H9 (cell line): ENCODE data around the gene CIT. TPM values are rescaled to one million over a fixed set of nuclear protein-coding genes. Genes with fewer than 3 reads are reported as not detected.

Source experiments
- DNase-seq: peaks from one replicate; pipeline ENCODE4 v3.0.0-alpha.2; 2017
- H2AFZ ChIP-seq: one replicate; pipeline ENCODE4 v1.6.1; 2013; ENCODE audit warnings: mild to moderate bottlenecking, low read length, control low read depth, moderate library complexity
- H2AK5ac ChIP-seq: 2 replicates; pipeline ENCODE4 v1.6.1; 2013; ENCODE audit warnings: low read length, control low read depth, mixed read lengths; ENCODE audit not compliant: insufficient read length
- H2BK120ac ChIP-seq: one replicate; pipeline ENCODE4 v1.6.1; 2013; ENCODE audit warnings: low read depth, mild to moderate bottlenecking, low read length, control low read depth, inconsistent platforms; ENCODE audit not compliant: poor library complexity, severe bottlenecking
- H2BK12ac ChIP-seq: 2 replicates; pipeline ENCODE4 v1.6.1; 2013; ENCODE audit warnings: low read length, control low read depth, mixed read lengths, low read depth; ENCODE audit not compliant: insufficient read length
- H2BK15ac ChIP-seq: 2 replicates; pipeline ENCODE4 v1.6.1; 2013; ENCODE audit warnings: low read depth, low read length, control low read depth
- H2BK20ac ChIP-seq: one replicate; pipeline ENCODE4 v1.6.1; 2013; ENCODE audit warnings: low read depth, mild to moderate bottlenecking, low read length, control low read depth, inconsistent platforms; ENCODE audit not compliant: poor library complexity, severe bottlenecking
- H2BK5ac ChIP-seq: 2 replicates; pipeline ENCODE4 v1.6.1; 2013; ENCODE audit warnings: low read length, control low read depth, mixed read lengths; ENCODE audit not compliant: insufficient read length
- H3K14ac ChIP-seq: 2 replicates; pipeline ENCODE4 v1.6.1; 2013; ENCODE audit warnings: low read length, control low read depth; ENCODE audit not compliant: insufficient read depth
- H3K18ac ChIP-seq: 2 replicates; pipeline ENCODE4 v1.6.1; 2013; ENCODE audit warnings: low read depth, mild to moderate bottlenecking, mixed read lengths, low read length, control low read depth; ENCODE audit not compliant: insufficient read length
- H3K23ac ChIP-seq: 2 replicates; pipeline ENCODE4 v1.6.1; 2013; ENCODE audit warnings: low read length, control low read depth, mixed read lengths, low read depth; ENCODE audit not compliant: insufficient read length
- H3K23me2 ChIP-seq: 2 replicates; pipeline ENCODE4 v1.6.1; 2013; ENCODE audit warnings: low read depth, mild to moderate bottlenecking, mixed read lengths, low read length, control low read depth; ENCODE audit not compliant: insufficient read length, poor library complexity, severe bottlenecking
- H3K27ac ChIP-seq: 2 replicates; pipeline ENCODE4 v1.5.1; 2013; ENCODE audit warnings: low read length, control low read depth, mixed read lengths, low read depth; ENCODE audit not compliant: insufficient read length
- H3K27me3 ChIP-seq: 2 replicates; pipeline ENCODE4 v1.6.1; 2013; ENCODE audit warnings: low read length, control low read depth, inconsistent platforms; ENCODE audit not compliant: insufficient read depth
- H3K4ac ChIP-seq: 2 replicates; pipeline ENCODE4 v1.6.1; 2013; ENCODE audit warnings: low read depth, mild to moderate bottlenecking, control low read depth, inconsistent platforms, low read length, moderate library complexity
- H3K4me1 ChIP-seq: 2 replicates; pipeline ENCODE4 v1.6.1; 2013; ENCODE audit warnings: low read length, control low read depth, inconsistent platforms; ENCODE audit not compliant: insufficient read depth
- H3K4me2 ChIP-seq: 2 replicates; pipeline ENCODE4 v1.6.1; 2013; ENCODE audit warnings: low read length, control low read depth, mixed read lengths; ENCODE audit not compliant: insufficient read length, insufficient read depth
- H3K56ac ChIP-seq: 2 replicates; pipeline ENCODE4 v1.6.1; 2013; ENCODE audit warnings: low read depth, mild to moderate bottlenecking, mixed read lengths, low read length, control low read depth; ENCODE audit not compliant: insufficient read length
- H3K79me1 ChIP-seq: 2 replicates; pipeline ENCODE4 v1.6.1; 2013; ENCODE audit warnings: low read depth, mild to moderate bottlenecking, moderate library complexity, low read length, control low read depth, inconsistent platforms; ENCODE audit not compliant: insufficient read depth, poor library complexity, severe bottlenecking
- H3K79me2 ChIP-seq: 2 replicates; pipeline ENCODE4 v1.6.1; 2013; ENCODE audit warnings: low read length, control low read depth, inconsistent platforms; ENCODE audit not compliant: insufficient read depth
- H3K9ac ChIP-seq: 2 replicates; pipeline ENCODE4 v1.6.1; 2013; ENCODE audit warnings: low read length, control low read depth, mixed read lengths; ENCODE audit not compliant: insufficient read length; ENCODE audit errors: extremely low read depth
- H3K9me3 ChIP-seq: one replicate; pipeline ENCODE4 v1.6.1; 2013; ENCODE audit warnings: low read depth, low read length, inconsistent platforms; ENCODE audit not compliant: control insufficient read depth
- H3T11ph ChIP-seq: one replicate; pipeline ENCODE4 v1.6.1; 2013; ENCODE audit warnings: mild to moderate bottlenecking, low read length, control low read depth, inconsistent platforms
- H4K20me1 ChIP-seq: one replicate; pipeline ENCODE4 v1.6.1; 2013; ENCODE audit not compliant: control insufficient read depth, insufficient read length, insufficient read depth
- H4K5ac ChIP-seq: 2 replicates; pipeline ENCODE4 v1.6.1; 2013; ENCODE audit warnings: low read depth, mild to moderate bottlenecking, mixed read lengths, low read length, control low read depth; ENCODE audit not compliant: insufficient read length
- H4K8ac ChIP-seq: replicated peaks from 2 replicates; pipeline ENCODE4 v1.6.1; 2013; ENCODE audit warnings: low read length, control low read depth, mixed read lengths, low read depth; ENCODE audit not compliant: insufficient read length
- H4K91ac ChIP-seq: 2 replicates; pipeline ENCODE4 v1.6.1; 2013; ENCODE audit warnings: low read depth, mild to moderate bottlenecking, moderate library complexity, mixed read lengths, low read length, control low read depth; ENCODE audit not compliant: insufficient read length
- H3K27ac Mint-ChIP-seq, 3 experiments: 2 replicates in 2 of 3; 3 replicates in 1 of 3; pipeline ENCODE4 v1.8.0; 2020 to 2021; ENCODE audit warnings: mixed read lengths in 3 of 3, mild to moderate bottlenecking in 1 of 3, moderate library complexity in 1 of 3
- H3K27me3 Mint-ChIP-seq: 2 replicates; pipeline ENCODE4 v1.8.0; 2021; ENCODE audit warnings: low read depth, mild to moderate bottlenecking, moderate library complexity, mixed read lengths
- H3K36me3 Mint-ChIP-seq, 3 experiments: 2 replicates in 2 of 3; 3 replicates in 1 of 3; pipeline ENCODE4 v1.8.0; 2020 to 2021; ENCODE audit warnings: low read depth in 3 of 3, mixed read lengths in 3 of 3; ENCODE audit not compliant: insufficient read depth in 1 of 3
- H3K4me1 Mint-ChIP-seq, 2 experiments: 2 replicates each; pipeline ENCODE4 v1.8.0; 2020; ENCODE audit warnings: mixed read lengths in 2 of 2
- H3K4me3 Mint-ChIP-seq, 2 experiments: 2 replicates in 1 of 2; 3 replicates in 1 of 2; pipeline ENCODE4 v1.8.0; 2020 to 2021; ENCODE audit warnings: mild to moderate bottlenecking in 2 of 2, mixed read lengths in 2 of 2, moderate library complexity in 1 of 2
- H3K9me3 Mint-ChIP-seq, 2 experiments: 2 replicates in 1 of 2; 3 replicates in 1 of 2; pipeline ENCODE4 v1.8.0; 2020; ENCODE audit warnings: mild to moderate bottlenecking in 2 of 2, mixed read lengths in 2 of 2, moderate library complexity in 1 of 2
- WGBS: extraction: QIAGEN DNeasy Blood & Tissue Kit; methylation state at CpG from one replicate; pipeline ENCODE4 v1.1.7; 2013; ENCODE audit warnings: missing lambda C conversion rate, low lambda C conversion rate, mixed read lengths; ENCODE audit not compliant: insufficient read length; ENCODE audit errors: extremely low coverage; 5-methylcytosine and 5-hydroxymethylcytosine counted together
- total RNA-seq: library from RNA; stranded (reverse); gene quantifications from 2 replicates; pipeline ENCODE4 v1.2.1, GENCODE V29; 2021
- TF ChIP-seq, protein P1 (sequence below): fragments of 200-600 bp; sonication (generic); conservative IDR thresholded peaks from 3 replicates; pipeline ENCODE4 v1.8.0; 2021; ENCODE audit warnings: antibody characterized with exemption, mild to moderate bottlenecking

CIT gene
- total RNA-seq, 1 experiment from 2014 or later = 55.3 TPM

DNA sequence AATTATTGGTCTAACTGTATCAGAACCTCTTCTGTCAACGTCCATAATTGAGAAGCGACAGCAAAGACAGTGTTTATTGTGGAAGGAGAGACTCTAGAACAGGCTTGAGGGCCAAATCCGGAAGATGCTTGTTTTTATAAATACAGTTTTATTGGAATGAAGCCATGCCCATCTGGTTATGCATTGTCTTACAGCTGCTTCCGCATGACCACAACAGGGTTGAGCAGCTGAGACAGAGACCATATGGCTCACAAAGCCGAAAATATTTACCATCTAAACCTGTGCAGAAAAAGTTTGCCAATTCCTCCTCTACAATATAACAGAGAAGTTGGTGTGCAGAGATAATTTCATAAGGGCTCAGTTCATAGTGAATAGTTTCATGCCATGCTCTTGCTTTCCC, 184.7 kb downstream of the CIT start:
- DNase-seq = no peak
- H3K27ac ChIP-seq = no peak overlapping the region
- no peak overlapping the region for H3K9ac ChIP-seq
- H4K20me1 ChIP-seq = no peaks in the 10 kb centered on the region
- H4K91ac ChIP-seq = no peak overlapping the region
- no peaks in the 10 kb centered on the region for H3K9me3 ChIP-seq
- H2BK20ac ChIP-seq = no peak overlapping the region
- no peaks in the 10 kb centered on the region for H3K79me1 ChIP-seq
- no peaks in the 10 kb centered on the region for H3K4me1 Mint-ChIP-seq
- no peak overlapping the region for H4K5ac ChIP-seq
- H2BK15ac ChIP-seq = no peak overlapping the region
- no peak overlapping the region for H3T11ph ChIP-seq
- H2AFZ ChIP-seq = no peak overlapping the region
- H2BK120ac ChIP-seq = no peak overlapping the region
- H3K27me3 Mint-ChIP-seq = no peaks in the 10 kb centered on the region
- no peaks in the 10 kb centered on the region for H3K4me1 ChIP-seq
- H3K23me2 ChIP-seq = no peaks in the 10 kb centered on the region
- no peak overlapping the region for H3K18ac ChIP-seq
- TF ChIP-seq, protein P1, sequence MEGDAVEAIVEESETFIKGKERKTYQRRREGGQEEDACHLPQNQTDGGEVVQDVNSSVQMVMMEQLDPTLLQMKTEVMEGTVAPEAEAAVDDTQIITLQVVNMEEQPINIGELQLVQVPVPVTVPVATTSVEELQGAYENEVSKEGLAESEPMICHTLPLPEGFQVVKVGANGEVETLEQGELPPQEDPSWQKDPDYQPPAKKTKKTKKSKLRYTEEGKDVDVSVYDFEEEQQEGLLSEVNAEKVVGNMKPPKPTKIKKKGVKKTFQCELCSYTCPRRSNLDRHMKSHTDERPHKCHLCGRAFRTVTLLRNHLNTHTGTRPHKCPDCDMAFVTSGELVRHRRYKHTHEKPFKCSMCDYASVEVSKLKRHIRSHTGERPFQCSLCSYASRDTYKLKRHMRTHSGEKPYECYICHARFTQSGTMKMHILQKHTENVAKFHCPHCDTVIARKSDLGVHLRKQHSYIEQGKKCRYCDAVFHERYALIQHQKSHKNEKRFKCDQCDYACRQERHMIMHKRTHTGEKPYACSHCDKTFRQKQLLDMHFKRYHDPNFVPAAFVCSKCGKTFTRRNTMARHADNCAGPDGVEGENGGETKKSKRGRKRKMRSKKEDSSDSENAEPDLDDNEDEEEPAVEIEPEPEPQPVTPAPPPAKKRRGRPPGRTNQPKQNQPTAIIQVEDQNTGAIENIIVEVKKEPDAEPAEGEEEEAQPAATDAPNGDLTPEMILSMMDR = no peak
- H2BK12ac ChIP-seq = no peak overlapping the region
- no peak overlapping the region for H2AK5ac ChIP-seq
- H3K56ac ChIP-seq = no peak overlapping the region
- H3K9me3 Mint-ChIP-seq = peaks cover 0 to 2% of the 10 kb centered on the region in 2 experiments; a peak in 1 of 5 replicates
- H3K14ac ChIP-seq = no peak overlapping the region
- no peak overlapping the region for H3K4ac ChIP-seq
- H3K23ac ChIP-seq = no peak overlapping the region
- H3K27me3 ChIP-seq = no peaks in the 10 kb centered on the region
- no CpG with 5 or more reads among the region's 5 CpGs for WGBS
- no peak overlapping the region for H3K4me2 ChIP-seq
- no peaks in the 10 kb centered on the region for H3K79me2 ChIP-seq
- no peak overlapping the region for H2BK5ac ChIP-seq
- no peak overlapping the region for H3K27ac Mint-ChIP-seq
- no peak overlapping the region for H3K4me3 Mint-ChIP-seq
- H4K8ac ChIP-seq = no peak overlapping the region
- peaks cover 20 to 50% (median 45%) of the 10 kb centered on the region in 3 experiments; a peak in 6 of 7 replicates for H3K36me3 Mint-ChIP-seq
